ENCODE results near the gene GSAP.

The GSAP gene

DNA sequence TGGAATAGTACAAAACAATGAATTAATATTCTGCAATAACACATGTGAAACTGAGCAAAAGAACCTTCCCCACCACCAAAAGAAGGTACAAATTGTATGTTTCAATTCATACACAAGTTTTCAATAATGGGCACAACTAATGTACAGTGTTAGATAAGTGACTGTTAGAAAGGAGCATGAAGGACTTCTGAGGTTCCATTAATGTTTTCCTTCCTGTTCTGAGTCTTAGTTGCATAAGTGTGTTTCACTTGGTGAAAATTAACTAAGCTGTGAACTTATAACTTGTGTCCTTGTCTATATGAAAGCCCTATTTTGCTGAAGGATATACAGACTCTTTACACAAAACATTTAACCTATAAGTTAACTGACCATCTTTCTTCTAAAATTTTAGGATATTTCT lies 8.2 kb downstream of the GSAP start:
- no peak for DNase-seq

DNA sequence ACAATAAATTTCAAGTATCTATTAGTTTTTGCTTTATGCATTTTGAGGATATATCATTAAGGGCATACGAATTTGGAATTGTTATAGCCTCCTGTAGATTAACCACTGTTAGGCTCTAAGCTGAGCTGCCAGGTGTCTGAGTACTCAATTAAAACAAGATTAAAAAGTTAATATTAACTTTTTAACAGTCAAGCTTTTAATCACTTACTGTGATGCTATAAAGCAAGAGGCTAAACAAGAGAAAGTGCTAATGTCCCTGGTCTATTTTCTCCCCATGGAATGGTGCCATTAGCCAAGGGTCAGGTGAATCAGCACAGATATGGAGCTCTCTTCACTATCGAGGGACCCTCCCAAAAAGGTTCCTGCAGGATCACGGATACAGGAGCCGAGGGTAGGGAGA lies 9.7 kb downstream of the GSAP start:
- DNase-seq: no peak

DNA sequence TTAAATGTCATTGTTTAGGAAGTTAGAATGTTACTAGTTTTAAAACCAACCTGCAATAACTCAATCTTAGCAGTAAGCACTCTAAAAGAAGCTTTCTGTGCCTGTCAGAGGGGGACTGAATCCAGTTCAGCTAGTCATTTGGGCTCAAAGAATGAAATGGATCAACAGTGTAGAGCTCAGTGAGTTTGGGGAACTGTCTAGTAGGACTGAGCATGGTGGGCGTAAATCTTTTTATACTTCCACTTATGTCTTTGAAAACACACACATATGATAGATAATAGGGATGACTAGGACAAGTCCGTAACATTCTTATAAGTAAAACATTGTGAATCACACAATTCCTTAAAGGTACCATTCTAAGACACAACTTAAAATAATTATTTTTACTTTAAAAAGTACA lies 11.5 kb downstream of the GSAP start:
- no peak for DNase-seq

DNA sequence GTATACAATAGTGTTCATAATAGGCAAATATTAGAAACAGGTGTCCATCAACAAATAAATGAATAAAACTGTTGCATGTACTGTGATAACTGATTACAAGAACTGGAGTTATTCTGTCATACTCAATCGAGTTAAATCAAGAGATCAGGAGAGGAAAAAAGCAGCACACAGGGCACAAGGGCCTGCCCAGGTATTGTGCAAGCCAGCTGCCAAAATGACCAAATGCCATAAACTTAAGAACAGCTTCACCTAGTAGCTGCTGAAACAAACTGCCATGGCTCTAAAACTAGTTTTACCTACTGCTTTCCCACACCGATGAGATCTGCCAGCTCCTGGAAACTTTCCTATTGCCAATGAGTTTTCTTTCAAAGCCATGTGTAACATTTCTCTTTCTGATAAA lies 12.2 kb downstream of the GSAP start:
- no peak for DNase-seq

DNA sequence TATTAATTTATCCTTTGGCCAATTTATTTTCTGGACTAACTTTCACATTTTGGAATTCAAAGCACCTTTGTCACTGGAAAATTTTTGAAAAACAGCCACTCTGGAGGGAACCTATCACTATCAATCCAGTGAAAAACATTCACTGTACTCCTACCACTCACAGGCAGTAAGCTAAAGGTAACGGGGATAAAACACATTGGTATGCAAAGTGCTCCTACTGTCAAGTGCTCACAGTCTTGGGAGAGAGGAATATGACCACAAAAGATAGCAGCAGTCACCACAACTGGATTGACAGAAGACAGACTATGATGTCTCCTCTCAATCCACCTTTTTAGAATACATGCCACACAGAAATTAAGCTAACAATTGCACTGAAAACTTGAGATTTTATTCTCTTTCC lies 13.3 kb downstream of the GSAP start:
- DNase-seq: no peak

DNA sequence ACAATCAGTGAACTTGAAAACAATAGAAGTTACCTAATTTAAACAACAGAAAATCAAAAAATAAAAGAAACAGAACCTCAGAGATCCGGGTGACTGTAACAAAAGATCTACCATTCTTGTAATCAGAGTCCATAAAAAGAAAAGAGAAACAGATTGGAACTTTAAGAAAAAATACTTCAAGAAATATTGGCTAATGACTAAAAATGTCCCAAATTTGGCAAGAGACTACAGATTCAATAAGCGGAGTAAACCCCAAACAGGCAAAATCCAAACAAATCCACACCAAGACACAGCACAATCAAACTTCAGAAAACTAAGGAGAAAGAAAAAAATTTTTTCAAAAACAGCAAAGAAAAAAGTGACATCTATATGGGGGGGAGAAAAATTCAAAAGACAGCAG lies 15.1 kb downstream of the GSAP start:
- DNase-seq: no peak

DNA sequence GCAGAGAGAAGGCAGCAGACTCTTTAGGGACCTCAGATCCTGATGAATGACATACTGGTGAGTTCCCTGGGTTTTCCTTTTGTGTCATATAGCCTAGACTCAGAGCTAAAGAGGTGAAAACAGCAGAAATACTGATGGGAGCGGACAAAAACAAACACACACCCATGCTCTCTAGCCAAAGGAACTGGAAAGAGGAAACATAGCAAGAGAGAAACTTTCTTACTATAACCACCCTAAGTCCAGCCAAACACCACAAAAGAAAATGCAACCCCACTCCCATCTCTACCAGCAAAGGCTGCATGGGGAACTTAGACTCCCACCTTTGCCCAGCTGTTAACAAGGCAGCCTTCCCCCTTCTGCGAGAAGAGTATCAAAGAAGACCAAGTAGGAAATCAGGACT lies 16.3 kb downstream of the GSAP start:
- no peak for DNase-seq

DNA sequence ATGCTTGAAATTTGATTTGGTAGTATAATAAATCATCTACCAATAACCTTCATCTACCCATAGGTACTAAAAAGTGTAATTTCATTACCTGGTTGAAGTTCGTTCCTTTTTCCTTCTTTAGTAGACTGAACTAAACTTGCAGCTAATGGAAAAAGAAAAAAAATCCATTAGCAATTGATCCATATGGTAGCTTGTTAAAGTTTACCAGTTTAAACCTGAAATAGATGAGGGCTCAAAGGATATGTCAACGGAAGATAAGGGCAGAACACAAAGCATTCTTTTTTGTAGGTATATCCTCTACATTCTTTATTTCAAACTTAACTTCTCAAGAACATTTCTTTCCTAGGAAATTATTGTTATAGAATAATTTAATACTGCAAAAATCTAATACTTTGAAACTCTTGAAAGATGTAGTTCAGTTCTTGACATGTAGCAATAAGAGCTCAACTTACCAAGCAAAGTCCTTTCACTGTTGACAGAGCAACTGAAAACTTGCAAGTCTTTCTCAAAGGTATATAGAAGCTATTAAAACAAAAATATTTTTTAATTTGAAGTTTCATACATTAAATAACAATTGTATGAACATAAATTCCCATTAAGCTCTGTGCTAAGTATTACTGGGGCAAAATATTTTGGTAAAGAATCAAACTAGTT lies 19.1 kb downstream of the GSAP start:
- DNase-seq: no peak

DNA sequence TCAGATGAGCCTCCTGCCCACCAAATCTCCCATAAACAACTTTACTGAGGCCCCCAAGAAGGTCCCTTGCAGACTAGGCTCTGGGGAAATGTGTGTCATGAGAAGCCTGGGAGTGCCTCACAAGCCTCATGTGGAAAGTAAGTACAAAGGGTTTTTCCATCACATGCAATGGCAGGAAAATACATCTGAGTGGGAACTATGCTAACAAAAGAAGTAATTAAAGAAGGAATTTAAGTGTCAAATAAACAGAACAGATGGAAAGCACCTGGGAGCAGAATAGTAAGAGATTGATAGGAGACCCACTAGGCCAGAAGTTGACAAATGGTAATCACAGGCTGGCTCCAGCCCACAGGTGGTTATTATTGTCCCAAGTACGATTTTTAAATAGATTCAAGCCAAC lies 20.5 kb downstream of the GSAP start:
- DNase-seq: no peak

DNA sequence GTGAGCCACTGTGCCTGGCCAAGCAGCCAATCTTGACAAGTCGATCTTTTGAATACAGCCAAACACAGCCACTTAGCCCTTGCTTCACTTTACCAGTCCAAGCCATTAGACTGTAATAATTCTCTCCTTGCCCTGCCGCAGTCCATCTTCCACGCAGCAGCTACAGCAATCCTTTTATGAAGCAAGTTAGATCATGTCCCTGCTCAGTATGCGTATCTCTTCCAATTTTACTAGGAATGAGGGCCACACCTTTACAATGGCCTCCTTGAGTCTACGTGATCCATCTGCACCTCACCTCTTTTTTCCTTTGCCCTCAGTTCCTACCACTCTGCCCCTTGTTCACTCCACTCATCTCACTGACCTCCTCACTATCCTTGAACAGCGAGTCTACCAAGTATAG lies 22.2 kb downstream of the GSAP start:
- no peak for DNase-seq

DNA sequence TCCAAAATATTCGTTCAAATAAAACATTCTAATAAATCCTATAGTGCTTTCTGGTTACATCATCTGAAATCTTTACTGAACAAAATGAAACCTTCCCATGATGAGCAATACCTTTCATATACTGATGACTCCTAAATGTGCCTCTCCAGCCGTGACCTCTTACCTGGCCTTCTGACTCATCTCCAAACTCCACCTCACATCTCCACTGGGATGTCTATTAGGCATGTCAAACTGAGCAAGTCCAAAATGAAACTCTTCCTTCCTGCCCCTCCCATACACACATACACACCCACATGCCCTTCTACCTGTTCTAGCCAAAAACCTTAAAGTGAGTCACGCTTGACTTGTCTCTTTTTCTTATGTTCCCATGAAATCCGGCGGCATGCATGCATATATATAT lies 22.9 kb downstream of the GSAP start:
- DNase-seq: peak in 1 of 5 donors; percentile 61

DNA sequence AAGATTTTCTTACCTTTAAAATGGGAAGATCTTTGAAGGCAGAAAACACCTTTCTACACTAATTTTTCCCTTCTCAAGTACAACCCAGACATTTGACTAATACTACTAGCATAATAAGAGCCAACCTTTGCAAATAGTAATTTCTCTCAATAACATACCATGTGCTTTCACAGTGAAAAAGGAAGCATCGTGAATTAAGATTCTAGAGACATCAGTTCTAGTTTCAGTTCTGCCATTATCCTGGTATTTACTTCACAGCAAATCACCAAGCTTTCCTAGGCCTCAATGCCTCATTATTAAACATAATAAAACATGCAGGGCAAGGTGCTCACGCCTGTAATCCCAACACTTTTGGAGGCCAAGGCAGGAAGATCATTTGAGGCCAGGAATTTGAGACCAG lies 24.9 kb downstream of the GSAP start:
- DNase-seq: no peak

DNA sequence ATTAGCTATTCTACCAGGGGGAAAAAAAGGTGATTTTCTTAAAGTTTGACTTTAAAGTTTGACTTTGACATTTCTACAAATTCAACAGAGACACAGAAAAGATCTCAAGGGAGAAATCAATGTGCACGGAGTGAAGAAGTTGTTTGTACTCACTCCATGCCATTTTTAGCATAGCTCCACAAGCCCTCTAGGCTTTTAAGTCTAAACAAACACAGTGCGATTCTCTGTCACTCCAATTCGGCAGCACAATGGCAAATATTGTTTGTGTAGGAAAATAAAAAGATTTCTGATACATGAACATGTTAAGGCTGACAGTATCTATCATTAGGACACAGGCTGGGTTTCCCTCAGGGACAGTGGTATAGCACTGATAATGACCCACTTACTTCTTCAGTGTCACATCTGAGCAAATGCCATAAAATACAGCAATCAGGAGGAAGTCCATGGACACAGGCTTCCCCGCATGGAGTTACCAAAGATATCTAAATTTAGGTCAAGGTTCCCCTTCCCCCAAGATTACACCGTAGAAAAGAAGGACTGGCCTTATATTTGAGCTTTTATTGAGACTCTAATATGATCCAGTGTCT lies 28.0 kb downstream of the GSAP start:
- no peak for DNase-seq

DNA sequence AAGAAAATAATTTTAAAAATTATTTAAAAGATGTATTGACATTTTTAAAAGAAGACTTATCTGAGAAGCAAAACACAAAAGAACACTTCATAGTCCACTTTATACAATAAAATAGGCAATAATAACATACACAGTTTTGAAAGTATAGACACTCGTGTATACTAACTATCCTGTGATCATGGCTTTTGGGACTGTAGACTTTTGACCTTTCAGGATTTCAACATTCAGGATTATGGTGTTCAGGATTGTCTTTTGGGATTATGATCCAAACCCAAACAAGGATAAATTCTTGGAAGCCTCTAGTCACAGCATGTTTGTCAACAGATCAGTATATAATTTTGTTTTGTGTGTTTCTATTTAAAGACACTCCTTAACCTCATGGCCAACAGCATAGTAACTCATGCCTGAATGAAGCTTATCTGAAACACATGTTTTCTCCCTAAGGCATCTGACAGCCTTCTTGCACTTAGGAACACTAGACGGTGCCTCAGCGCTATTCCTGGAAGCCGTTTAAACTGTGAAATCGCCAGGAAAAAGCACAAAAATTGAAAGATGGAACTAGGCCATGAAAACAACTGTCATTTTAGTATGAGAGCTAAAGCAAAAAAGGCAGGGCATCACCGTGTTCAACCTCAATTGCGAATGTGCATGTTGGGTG lies 29.9 kb downstream of the GSAP start:
- DNase-seq: no peak

DNA sequence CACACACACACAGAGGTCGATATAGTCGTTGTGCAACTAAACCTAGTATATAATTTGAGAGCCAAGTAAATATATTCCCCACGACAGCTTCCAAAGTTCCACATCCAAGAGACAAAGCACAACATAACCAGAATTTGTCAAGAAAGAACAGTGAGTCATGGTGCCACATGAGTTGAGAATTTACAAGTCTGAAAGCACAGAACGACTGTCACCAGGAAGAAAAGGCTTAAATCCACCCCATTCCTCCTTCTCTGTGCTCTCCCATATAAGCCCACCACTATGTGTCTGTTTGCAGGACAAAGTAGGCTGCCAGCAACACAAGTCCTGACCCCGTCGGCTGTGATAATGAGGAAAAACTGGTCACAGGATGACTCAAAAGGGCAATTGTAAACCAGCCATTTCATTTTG lies 32.8 kb downstream of the GSAP start:
- DNase-seq: no peak

DNA sequence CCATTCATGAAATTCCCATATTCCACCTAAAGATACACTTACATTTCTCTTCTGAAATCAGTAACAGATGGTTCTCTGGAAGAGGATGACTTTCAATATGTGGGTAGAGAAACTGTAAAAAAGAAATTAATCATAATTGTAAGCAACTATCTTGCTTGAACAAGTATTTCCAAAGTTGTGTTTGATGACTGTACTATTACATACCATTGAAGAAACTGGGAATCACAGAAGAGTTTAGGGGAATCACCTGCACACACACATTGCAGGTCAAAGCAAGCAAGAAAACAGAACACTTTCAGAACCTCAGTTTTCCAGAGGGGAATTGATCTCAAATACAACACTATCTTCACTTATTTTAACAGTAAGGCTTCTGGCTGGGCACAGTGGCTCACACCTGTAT lies 33.6 kb downstream of the GSAP start:
- DNase-seq: no peak

DNA sequence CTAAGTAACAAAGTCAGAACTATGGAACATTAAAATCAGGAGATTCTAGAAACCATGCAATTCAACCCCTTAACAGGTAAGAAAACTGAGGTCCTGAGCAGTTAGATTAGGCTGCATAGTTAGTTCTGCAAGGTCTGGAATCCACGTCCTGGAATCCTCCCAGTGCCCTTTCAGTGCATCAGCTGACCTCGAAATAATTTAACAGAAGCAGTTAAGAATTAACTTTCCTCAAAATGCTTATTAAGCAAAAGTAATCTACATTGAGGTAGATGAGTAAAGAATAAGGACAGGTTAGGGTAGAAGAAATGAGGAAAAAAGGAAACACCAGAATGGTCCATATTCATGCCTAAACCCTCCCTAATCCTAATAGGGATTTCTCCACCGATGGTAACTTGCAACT lies 37.6 kb downstream of the GSAP start:
- no peak for DNase-seq

DNA sequence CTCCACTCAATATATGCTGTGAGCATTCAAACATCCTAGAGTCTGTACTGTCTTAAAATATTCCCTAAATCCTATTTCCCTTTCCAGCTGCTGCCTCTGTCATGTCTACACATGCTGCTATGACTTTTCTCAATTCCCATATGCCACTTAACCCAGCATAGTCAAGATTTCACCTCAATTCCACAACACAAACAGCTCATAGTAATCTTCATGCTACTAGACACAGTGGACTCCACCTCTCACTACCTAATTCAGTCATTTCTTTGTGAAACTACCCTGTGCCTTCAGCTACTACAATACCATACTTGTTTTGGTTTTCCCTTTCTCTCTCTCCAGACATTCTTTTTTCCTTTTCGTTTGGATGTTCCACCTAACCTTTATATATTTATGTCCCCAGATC lies 45.5 kb downstream of the GSAP start:
- no peak for DNase-seq

DNA sequence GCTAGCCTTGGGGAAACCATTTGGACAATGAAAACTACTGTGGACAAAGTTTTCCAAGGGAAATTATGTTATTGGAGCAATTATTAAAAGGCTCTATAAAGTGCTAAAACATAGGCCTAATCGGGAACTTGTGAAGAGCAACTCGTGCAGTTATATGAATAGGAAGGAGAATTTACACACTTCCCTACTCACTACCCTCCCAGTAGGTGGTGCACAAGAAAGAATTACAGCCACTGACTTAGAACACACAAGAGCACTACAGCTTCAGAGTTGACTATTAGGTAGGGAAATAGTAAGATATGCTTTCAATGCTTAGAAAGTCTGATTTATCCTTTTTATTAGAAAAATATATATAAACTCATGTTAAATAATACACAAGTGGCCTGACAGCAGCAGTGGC lies 47.2 kb downstream of the GSAP start:
- no peak for DNase-seq

DNA sequence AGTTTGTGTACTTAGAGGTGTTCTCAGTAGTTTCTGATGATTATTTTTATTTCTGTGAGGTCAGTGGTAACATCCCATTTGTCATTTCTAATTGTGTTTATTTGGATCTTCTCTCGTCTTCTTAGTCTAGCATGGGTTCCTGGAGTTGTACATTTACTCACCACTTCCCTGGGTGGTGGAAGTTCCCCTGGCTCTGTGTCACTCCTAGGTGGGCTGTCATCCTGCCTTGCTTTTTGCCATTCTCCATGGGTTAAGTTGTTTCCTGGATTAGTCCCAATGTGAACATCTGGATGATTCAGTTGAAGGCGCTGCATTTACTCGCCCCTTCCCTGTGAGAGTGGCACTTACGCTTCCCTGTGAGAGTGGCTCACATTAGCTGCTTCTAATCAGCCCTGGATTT lies 48.2 kb downstream of the GSAP start:
- DNase-seq: no peak

DNA sequence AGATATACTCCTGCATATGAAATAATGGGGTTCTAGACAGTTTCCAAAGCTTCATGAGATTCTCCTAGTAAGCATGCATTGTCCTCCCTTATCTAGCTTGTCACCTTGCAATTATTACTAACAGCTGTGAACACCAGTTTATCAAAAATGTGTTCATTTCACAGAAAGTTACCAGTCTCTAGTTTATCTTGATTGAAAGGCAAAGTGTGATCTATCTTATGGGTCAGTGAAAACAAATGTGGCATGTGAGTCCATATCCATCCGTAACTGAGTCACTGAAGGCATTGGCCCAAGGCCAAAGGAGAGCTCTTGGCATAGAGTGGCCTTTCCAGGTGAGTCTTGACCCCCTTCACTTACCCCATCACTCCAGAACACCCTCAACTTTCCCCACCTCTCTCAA lies 53.2 kb downstream of the GSAP start:
- DNase-seq: no peak

DNA sequence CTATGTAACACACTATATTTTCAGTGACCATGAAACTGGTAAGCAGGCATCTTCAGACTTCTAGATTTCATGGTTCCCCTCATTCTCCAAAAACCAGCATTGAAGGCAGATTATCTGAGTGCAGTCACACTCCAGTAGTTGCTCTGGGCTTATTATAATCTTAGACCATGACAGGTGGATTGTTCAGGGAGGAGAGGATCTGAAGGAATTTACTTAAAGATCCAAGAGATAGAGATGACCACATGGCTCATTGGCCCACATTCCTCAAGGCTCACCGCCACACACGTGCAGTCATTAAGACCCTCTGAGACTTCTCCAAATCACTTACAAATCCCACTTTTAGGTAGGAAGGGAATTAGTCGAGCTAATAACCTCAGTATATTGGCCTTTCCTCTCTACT lies 55.2 kb downstream of the GSAP start:
- DNase-seq: no peak

DNA sequence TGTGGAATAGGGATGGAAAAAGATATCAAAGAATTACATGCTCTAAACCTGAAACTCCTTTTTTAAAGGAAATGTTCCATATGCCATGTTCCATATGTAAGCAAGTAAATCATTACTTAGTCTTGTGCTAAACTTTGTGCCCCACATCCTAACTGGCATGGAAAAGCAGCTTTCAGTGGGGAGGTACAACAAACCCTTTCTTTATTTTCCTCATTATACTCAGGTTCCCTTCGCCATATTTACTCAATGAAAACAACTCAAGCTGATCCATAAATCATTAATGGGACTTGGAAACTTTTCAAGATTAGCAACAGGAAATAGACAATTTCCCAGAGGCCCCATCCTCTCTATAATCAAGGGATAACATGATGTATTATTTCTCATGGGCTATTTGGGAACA lies 56.0 kb downstream of the GSAP start:
- DNase-seq: no peak

DNA sequence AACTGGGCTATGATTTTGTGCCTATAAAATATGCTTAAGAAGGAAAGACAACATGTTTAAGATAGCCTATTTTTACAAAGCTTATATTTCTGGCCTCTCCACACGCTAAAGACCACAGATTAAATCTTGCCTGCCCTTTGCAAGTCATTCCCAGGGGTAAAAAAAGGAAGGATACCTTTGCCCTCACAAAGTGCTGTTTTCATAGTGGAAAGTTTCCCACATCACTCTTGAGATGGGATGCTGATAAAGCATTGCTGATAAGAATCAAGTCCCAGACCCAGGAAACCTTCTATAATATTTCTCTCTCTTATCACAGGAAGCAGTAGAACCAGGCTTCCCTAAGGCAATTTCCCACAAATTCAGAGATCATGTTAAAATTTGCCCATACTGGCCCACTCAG lies 56.5 kb downstream of the GSAP start:
- no peak for DNase-seq

DNA sequence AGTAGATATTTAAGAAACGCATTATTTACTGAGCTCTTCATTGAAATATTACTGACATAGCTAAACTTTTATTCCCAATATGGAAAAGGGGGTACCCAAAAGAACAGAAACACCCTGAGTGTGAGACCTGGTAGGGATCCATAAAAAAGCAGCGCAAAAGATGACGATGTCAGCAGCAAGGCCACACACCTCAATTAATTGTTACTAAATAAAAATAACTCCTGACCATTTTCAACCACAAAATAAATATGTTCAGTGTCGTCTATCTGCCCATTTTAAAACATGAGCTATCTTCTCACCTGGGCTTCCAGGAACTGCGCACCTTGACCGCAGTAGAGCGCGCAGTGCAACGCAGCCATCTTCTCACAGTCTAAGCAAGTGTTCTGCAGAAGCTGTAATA lies 61.2 kb downstream of the GSAP start:
- DNase-seq: no peak
